AG04450 (cell line): Measurements from ENCODE around the gene MTHFD2L. TPM values are rescaled to one million over a fixed set of nuclear protein-coding genes. Genes with fewer than 3 reads are reported as not detected.
A peak's percentile ranks its signal among the peaks of the same experiment; 100 is the strongest.

Source experiments
- CTCF ChIA-PET: fragments of 300-600, 350-600 bp; formaldehyde crosslinking; extraction: SDS; loops from one replicate; lab custom pipeline; 2022; ENCODE audit warnings: antibody characterized with exemption, inconsistent platforms; lab: Charles Lee
- POLR2A ChIA-PET: fragments of 350-600 bp; formaldehyde crosslinking; extraction: SDS; loops from one replicate; lab custom pipeline; 2021; ENCODE audit warnings: antibody characterized with exemption, inconsistent platforms; lab: Yijun Ruan, JAX
- DNase-seq: peaks from one replicate; pipeline ENCODE4 v3.0.0-alpha.2; 2011; ENCODE audit warnings: low read depth, low spot score
- H3K27ac ChIP-seq: one replicate; pipeline ENCODE4 v1.5.1; 2012; ENCODE audit warnings: low read depth, low read length, control low read depth
- H3K27me3 ChIP-seq: one replicate; pipeline ENCODE4 v1.6.0; 2012; ENCODE audit warnings: low read length; ENCODE audit not compliant: control insufficient read depth, insufficient read depth
- H3K4me3 ChIP-seq: 2 replicates; pipeline ENCODE4 v1.5.1; 2011; ENCODE audit warnings: mild to moderate bottlenecking, low read depth, low read length, control low read depth
- H3K9me3 ChIP-seq: 2 replicates; pipeline ENCODE4 v1.5.1; 2012; ENCODE audit warnings: low read length; ENCODE audit not compliant: control insufficient read depth, insufficient read depth
- CTCF ChIP-seq: IDR thresholded peaks from 2 replicates; pipeline ENCODE4 v1.5.1; 2011; ENCODE audit warnings: low read depth, low read length, control low read depth, inconsistent platforms
- polyA minus RNA-seq: library from RNA; depleted of rRNA, polyadenylated mRNA; stranded (reverse); fragments of >200 nt; gene quantifications from 2 replicates; pipeline ENCODE4 v1.2.3, GENCODE V29; 2011; rRNA and poly(A)+ RNA removed
- polyA plus RNA-seq: library from polyadenylated mRNA; depleted of rRNA; stranded (reverse); fragments of >200 nt; gene quantifications from 2 replicates; pipeline ENCODE4 v1.2.3, GENCODE V29; 2011; rRNA removed

MTHFD2L gene
- polyA plus RNA-seq: 4.1 and 6.2 TPM in 2 replicates
- polyA minus RNA-seq: 4.6 and 9.0 TPM in 2 replicates

GRCh38 chr4:74157561-74158465 lies at the start of gene MTHFD2L:
Gene MTHFD2L (plus strand): TSS chr4:74158118. CDS start chr4:74158139, 21 bp downstream.
- Histone ChIP-seq H3K4me3 (peak within 1 kb of the TSS; percentile 84), H3K27ac (peak within 1 kb of the TSS; percentile 85), H3K27me3 (no peaks in the 10 kb centered on the region), H3K9me3 (no peaks in the 10 kb centered on the region)
- peak; percentile 83 for DNase-seq
- no peak for TF ChIP-seq CTCF
- POLR2A ChIA-PET: interaction anchor here (0.7 to 1.0 kb wide), 2 partner anchors 73 to 548 kb away, joined by 3 read pairs; no protein-coding TSS in a partner anchor
- CTCF ChIA-PET: interaction anchor here (1.0 kb wide), 1 partner anchor 23 kb away, joined by 4 read pairs; no protein-coding TSS in a partner anchor

GRCh38 chr4:74108457-74109115 lies 49.3 kb upstream of the MTHFD2L start:
- H3K27me3 ChIP-seq: no peaks in the 10 kb centered on the region
- no peaks in the 10 kb centered on the region for H3K9me3 ChIP-seq
- TF ChIP-seq CTCF: no peak
- no peak for DNase-seq
- peak overlapping the region; percentile 92 for H3K27ac ChIP-seq
- ChIA-PET CTCF (interaction anchor here (0.6 to 2.8 kb wide), 7 partner anchors 9 to 515 kb away, joined by 3 to 12 read pairs (median 4); partner anchors contain the start of genes CXCL2 and CXCL3), POLR2A (interaction anchor here (0.6 to 2.9 kb wide), 6 partner anchors 9 to 447 kb away, joined by 3 to 32 read pairs (median 5); partner anchors contain the start of gene CXCL2)
- no peak overlapping the region for H3K4me3 ChIP-seq

GRCh38 chr4:74109116-74109869 lies 48.6 kb upstream of the MTHFD2L start:
- TF ChIP-seq CTCF: no peak
- Histone ChIP-seq H3K9me3 (no peaks in the 10 kb centered on the region), H3K4me3 (no peak overlapping the region), H3K27ac (peak overlapping the region; percentile 92), H3K27me3 (no peaks in the 10 kb centered on the region)
- POLR2A ChIA-PET: interaction anchor here (0.6 to 2.9 kb wide), 6 partner anchors 10 to 448 kb away, joined by 3 to 32 read pairs (median 5); partner anchors contain the start of gene CXCL2
- peak; percentile 74 for DNase-seq
- CTCF ChIA-PET: interaction anchor here (0.6 to 2.8 kb wide), 9 partner anchors 9 to 516 kb away, joined by 3 to 12 read pairs (median 3); partner anchors contain the start of genes CXCL2 and CXCL3

GRCh38 chr4:74109870-74110605 lies 47.9 kb upstream of the MTHFD2L start:
- Histone ChIP-seq H3K27me3 (no peaks in the 10 kb centered on the region), H3K9me3 (no peaks in the 10 kb centered on the region), H3K27ac (peak overlapping the region; percentile 92), H3K4me3 (no peak overlapping the region)
- ChIA-PET CTCF (interaction anchor here (0.7 to 2.8 kb wide), 5 partner anchors 10 to 448 kb away, joined by 3 to 12 read pairs (median 3); partner anchors contain the start of gene CXCL3), POLR2A (interaction anchor here (0.7 to 2.9 kb wide), 4 partner anchors 11 to 448 kb away, joined by 3 to 32 read pairs (median 4); partner anchors contain the start of gene CXCL2)
- peak; percentile 43 for DNase-seq
- TF ChIP-seq CTCF: no peak
